ENCODE data around the gene ALG8.

GRCh38 chr11:78151804-78152203 lies 12.4 kb upstream of the ALG8 start:
- TF ChIP-seq MEF2A (IDR thresholded peaks at IDR 0.05; ENCODE audit: borderline replicate concordance, low read depth) (no peak), MAX (IDR thresholded peaks at IDR 0.05; ENCODE audit: low read depth) (no peak), EP300 (IDR thresholded peaks at IDR 0.05; ENCODE audit: borderline replicate concordance in 1 of 2, low read depth in 1 of 2, low read length in 1 of 2) (no peak), TEAD4 (IDR thresholded peaks at IDR 0.05; ENCODE audit: borderline replicate concordance, insufficient read depth) (no peak)
- TF ChIP-seq, protein P1, sequence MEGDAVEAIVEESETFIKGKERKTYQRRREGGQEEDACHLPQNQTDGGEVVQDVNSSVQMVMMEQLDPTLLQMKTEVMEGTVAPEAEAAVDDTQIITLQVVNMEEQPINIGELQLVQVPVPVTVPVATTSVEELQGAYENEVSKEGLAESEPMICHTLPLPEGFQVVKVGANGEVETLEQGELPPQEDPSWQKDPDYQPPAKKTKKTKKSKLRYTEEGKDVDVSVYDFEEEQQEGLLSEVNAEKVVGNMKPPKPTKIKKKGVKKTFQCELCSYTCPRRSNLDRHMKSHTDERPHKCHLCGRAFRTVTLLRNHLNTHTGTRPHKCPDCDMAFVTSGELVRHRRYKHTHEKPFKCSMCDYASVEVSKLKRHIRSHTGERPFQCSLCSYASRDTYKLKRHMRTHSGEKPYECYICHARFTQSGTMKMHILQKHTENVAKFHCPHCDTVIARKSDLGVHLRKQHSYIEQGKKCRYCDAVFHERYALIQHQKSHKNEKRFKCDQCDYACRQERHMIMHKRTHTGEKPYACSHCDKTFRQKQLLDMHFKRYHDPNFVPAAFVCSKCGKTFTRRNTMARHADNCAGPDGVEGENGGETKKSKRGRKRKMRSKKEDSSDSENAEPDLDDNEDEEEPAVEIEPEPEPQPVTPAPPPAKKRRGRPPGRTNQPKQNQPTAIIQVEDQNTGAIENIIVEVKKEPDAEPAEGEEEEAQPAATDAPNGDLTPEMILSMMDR (IDR thresholded peaks at IDR 0.05), result no peak
